OCI-LY3 (cell line): ENCODE measurements around the gene PRSS27.

ENCODE experiments used
- H2AFZ ChIP-seq: fragments of 200-600, 300-600 bp; shearing (Covaris generic); 2 replicates; pipeline ENCODE4 v1.6.0; 2014; ENCODE audit warnings: antibody characterized with exemption, low read depth, low read length
- H3K27ac ChIP-seq: fragments of 200-600, 300-600 bp; sonication (generic); 2 replicates; pipeline ENCODE4 v1.5.1; 2014; ENCODE audit warnings: mild to moderate bottlenecking, low read length, moderate library complexity, mixed read lengths
- H3K27me3 ChIP-seq: fragments of 200-600, 300-600 bp; sonication (generic); 2 replicates; pipeline ENCODE4 v1.6.1; 2014; ENCODE audit warnings: low read depth, low read length, mixed read lengths
- H3K36me3 ChIP-seq: fragments of 200-600, 300-600 bp; sonication (generic); replicated peaks from 2 replicates; pipeline ENCODE3; 2014; ENCODE audit warnings: low read depth, low read length, mixed read lengths
- H3K4me1 ChIP-seq: fragments of 300-600, 200-600 bp; sonication (generic); 2 replicates; pipeline ENCODE4 v1.6.1; 2014; ENCODE audit warnings: low read length, mixed read lengths
- H3K4me2 ChIP-seq: fragments of 200-600, 300-600 bp; sonication (generic); 2 replicates; pipeline ENCODE4 v1.6.1; 2014; ENCODE audit warnings: low read length, mixed read lengths
- H3K4me3 ChIP-seq: fragments of 300-600, 200-600 bp; sonication (generic); 2 replicates; pipeline ENCODE4 v1.5.1; 2014; ENCODE audit warnings: antibody characterized with exemption, mild to moderate bottlenecking, low read length, moderate library complexity
- H3K79me2 ChIP-seq: fragments of 300-600, 200-600 bp; shearing (Covaris generic); 2 replicates; pipeline ENCODE4 v1.6.1; 2014; ENCODE audit warnings: mild to moderate bottlenecking, low read length, mixed read lengths
- H3K9ac ChIP-seq: fragments of 300-600, 200-600 bp; shearing (Covaris generic); 2 replicates; pipeline ENCODE4 v1.6.0; 2014; ENCODE audit warnings: mild to moderate bottlenecking, low read length, moderate library complexity
- H3K9me3 ChIP-seq: fragments of 200-600, 300-600 bp; shearing (Covaris generic); 2 replicates; pipeline ENCODE4 v1.6.1; 2014; ENCODE audit warnings: low read length, mixed read lengths; ENCODE audit not compliant: insufficient read depth
- H4K20me1 ChIP-seq: fragments of 200-600, 300-600 bp; sonication (generic); 2 replicates; pipeline ENCODE4 v1.6.1; 2016; ENCODE audit warnings: low read length, mixed read lengths; ENCODE audit not compliant: insufficient read depth
- EZH2phosphoT487 ChIP-seq: fragments of 200-600 bp; shearing (Covaris generic); IDR thresholded peaks from 2 replicates; pipeline ENCODE4 v1.6.1; 2018; ENCODE audit warnings: antibody characterized with exemption, mixed run types, low read depth
- TF ChIP-seq, protein P1 (sequence below): fragments of 200-600, 300-600 bp; sonication (generic); IDR thresholded peaks from 2 replicates; pipeline ENCODE4 v1.5.1; 2014; ENCODE audit warnings: antibody characterized with exemption, low read length, low read depth

PRSS27 gene

DNA sequence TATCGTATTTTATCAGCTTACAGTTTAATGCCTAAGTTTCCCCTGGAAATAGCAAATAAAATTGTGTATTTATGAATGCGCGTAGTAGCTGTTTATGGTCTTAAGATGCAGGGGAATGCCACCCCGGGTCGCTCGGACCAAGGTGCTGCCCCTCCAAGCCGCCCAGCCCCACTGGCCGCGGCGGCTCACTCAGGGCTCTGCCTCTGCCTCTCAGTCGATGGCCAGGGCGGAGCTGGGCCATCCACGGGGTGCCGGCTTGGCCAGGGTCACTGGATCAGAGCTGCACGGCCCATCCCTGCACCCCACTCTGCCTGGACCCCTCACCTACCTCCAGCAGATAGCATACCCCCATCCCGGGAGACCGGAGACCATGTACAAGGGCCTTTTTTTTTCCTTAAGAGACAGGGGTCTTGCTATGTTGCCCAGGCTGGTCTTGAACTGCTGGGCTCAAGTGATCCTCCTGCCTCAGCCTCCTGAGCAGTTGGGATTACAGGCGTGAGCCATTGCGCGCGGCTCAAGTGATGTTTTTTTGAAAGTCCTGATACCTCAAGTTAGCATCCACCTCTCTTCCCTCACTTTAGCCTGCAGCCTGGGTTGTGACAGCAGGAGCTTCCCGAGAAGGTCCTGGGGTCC, 11.0 kb downstream of the PRSS27 start:
- H3K36me3 ChIP-seq, result peaks cover 19% of the 10 kb centered on the region
- no peak overlapping the region for H3K4me2 ChIP-seq
- H3K27me3 ChIP-seq, result no peaks in the 10 kb centered on the region
- no peak overlapping the region for H3K9ac ChIP-seq
- peaks cover 9% of the 10 kb centered on the region for H4K20me1 ChIP-seq
- H3K4me3 ChIP-seq, result no peak overlapping the region
- H3K79me2 ChIP-seq, result no peaks in the 10 kb centered on the region
- no peaks in the 10 kb centered on the region for H3K9me3 ChIP-seq
- H3K27ac ChIP-seq, result no peak overlapping the region
- H2AFZ ChIP-seq, result no peak overlapping the region
- H3K4me1 ChIP-seq, result no peaks in the 10 kb centered on the region
- TF ChIP-seq, protein P1, sequence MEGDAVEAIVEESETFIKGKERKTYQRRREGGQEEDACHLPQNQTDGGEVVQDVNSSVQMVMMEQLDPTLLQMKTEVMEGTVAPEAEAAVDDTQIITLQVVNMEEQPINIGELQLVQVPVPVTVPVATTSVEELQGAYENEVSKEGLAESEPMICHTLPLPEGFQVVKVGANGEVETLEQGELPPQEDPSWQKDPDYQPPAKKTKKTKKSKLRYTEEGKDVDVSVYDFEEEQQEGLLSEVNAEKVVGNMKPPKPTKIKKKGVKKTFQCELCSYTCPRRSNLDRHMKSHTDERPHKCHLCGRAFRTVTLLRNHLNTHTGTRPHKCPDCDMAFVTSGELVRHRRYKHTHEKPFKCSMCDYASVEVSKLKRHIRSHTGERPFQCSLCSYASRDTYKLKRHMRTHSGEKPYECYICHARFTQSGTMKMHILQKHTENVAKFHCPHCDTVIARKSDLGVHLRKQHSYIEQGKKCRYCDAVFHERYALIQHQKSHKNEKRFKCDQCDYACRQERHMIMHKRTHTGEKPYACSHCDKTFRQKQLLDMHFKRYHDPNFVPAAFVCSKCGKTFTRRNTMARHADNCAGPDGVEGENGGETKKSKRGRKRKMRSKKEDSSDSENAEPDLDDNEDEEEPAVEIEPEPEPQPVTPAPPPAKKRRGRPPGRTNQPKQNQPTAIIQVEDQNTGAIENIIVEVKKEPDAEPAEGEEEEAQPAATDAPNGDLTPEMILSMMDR, result no peak
- no peak for TF ChIP-seq EZH2phosphoT487

DNA sequence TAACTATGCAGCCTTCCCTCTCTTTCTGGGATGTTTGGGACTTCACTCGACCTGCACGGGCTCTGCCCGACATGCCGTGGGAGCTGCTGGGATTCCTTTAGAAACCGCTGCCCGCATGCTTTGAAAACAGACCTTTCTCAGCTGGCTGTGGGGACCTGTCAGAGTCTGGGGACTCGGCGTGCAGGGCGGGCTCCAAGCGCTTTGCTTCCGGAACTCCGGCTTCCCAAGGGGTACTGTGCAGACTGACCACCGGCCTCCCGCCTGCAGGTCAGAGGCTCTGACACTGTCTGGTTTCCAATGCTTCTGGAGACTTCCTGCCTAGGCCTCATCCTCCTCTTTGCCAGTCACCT, 11.8 kb downstream of the PRSS27 start:
- Histone ChIP-seq H2AFZ (no peak overlapping the region), H3K4me1 (no peaks in the 10 kb centered on the region), H3K27ac (no peak overlapping the region), H3K27me3 (no peaks in the 10 kb centered on the region), H3K9me3 (no peaks in the 10 kb centered on the region), H3K9ac (no peak overlapping the region), H3K79me2 (no peaks in the 10 kb centered on the region), H3K36me3 (peaks cover 19% of the 10 kb centered on the region), H3K4me2 (no peak overlapping the region), H3K4me3 (no peak overlapping the region), H4K20me1 (peaks cover 9% of the 10 kb centered on the region)
- TF ChIP-seq EZH2phosphoT487, result no peak
- TF ChIP-seq, protein P1, result no peak

- Histone ChIP-seq H3K27ac (no peak overlapping the region), H3K9ac (no peak overlapping the region), H3K4me1 (no peaks in the 10 kb centered on the region), H3K4me2 (no peak overlapping the region), H3K36me3 (peaks cover 24% of the 10 kb centered on the region), H2AFZ (no peak overlapping the region), H3K79me2 (no peaks in the 10 kb centered on the region), H3K27me3 (no peaks in the 10 kb centered on the region), H4K20me1 (peaks cover 11% of the 10 kb centered on the region), H3K9me3 (no peaks in the 10 kb centered on the region), H3K4me3 (no peak overlapping the region)
- TF ChIP-seq, protein P1, result no peak
- TF ChIP-seq EZH2phosphoT487, result no peak
These were observed 12.4 kb downstream of the PRSS27 start for GRCh38 chr16:2707368-2708289.

DNA sequence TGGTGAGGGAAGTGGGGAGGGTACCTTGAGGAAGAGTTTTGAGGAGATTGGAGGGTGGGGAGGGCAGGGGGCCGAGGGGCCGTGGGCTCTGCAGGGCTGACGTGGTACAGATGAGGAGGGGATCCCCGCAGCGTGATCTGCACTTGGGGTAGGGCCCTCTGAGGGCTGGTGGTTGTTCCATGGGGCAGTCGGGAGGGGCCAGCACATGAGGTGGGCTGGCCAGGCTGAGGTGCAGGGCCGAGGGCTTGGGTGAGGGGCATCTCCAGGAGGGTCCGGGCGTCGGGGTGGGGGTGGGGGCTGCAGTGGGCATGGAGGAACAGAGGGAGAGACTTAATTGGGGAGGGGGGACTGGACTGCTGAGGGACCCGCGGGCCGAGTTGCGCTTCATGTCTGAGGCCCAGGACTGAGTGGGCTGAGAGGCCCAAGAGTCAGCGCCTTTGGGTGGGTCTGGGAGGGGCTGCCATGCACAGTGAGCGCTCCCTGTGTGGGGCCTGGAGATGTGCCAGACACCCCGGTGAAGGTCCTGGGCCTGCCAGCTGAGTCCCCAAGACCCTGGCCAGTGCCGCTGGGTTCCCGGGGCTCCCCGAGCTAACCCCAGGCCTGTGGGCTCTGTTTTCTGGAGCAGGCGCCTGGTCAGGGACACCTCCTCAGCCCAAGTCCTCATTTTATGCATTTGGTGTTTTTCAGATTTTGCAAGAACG, 13.3 kb downstream of the PRSS27 start:
- H3K27me3 ChIP-seq, result no peaks in the 10 kb centered on the region
- H2AFZ ChIP-seq, result no peak overlapping the region
- peaks cover 31% of the 10 kb centered on the region for H3K36me3 ChIP-seq
- H3K4me2 ChIP-seq, result no peak overlapping the region
- H3K4me1 ChIP-seq, result no peaks in the 10 kb centered on the region
- H3K27ac ChIP-seq, result no peak overlapping the region
- H3K4me3 ChIP-seq, result no peak overlapping the region
- no peaks in the 10 kb centered on the region; the same call in 1 of the 2 replicates for H3K79me2 ChIP-seq
- TF ChIP-seq EZH2phosphoT487, result no peak
- TF ChIP-seq, protein P1, result no peak
- no peak overlapping the region for H3K9ac ChIP-seq
- H3K9me3 ChIP-seq, result no peaks in the 10 kb centered on the region
- peaks cover 11% of the 10 kb centered on the region for H4K20me1 ChIP-seq
